ENCODE measurements around the gene SUN5.

- TF ChIP-seq, protein P1, sequence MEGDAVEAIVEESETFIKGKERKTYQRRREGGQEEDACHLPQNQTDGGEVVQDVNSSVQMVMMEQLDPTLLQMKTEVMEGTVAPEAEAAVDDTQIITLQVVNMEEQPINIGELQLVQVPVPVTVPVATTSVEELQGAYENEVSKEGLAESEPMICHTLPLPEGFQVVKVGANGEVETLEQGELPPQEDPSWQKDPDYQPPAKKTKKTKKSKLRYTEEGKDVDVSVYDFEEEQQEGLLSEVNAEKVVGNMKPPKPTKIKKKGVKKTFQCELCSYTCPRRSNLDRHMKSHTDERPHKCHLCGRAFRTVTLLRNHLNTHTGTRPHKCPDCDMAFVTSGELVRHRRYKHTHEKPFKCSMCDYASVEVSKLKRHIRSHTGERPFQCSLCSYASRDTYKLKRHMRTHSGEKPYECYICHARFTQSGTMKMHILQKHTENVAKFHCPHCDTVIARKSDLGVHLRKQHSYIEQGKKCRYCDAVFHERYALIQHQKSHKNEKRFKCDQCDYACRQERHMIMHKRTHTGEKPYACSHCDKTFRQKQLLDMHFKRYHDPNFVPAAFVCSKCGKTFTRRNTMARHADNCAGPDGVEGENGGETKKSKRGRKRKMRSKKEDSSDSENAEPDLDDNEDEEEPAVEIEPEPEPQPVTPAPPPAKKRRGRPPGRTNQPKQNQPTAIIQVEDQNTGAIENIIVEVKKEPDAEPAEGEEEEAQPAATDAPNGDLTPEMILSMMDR (IDR thresholded peaks at IDR 0.05; ENCODE audit: low read depth, low read length, missing input control): no peak
- no peak for TF ChIP-seq ZBTB33 (IDR thresholded peaks at IDR 0.05)
- TF ChIP-seq RAD21 (IDR thresholded peaks at IDR 0.05): no peak
- no peak for TF ChIP-seq TAF1 (conservative IDR thresholded peaks at IDR 0.05)
- no peak for TF ChIP-seq YY1 (IDR thresholded peaks at IDR 0.05)
Observed at GRCh38 chr20:33002087-33002808, 2.0 kb downstream of the SUN5 start.
